ENCODE measurements around the gene SCIN. TPM values are rescaled to one million over a fixed set of nuclear protein-coding genes. Genes with fewer than 3 reads are reported as not detected.
"Not testable (repeated sequence)": the region's sequence is repeated elsewhere in the genome, so short reads cannot be mapped to it uniquely, and the experiment has no call there.

The SCIN gene
- total RNA-seq, 2 experiments from 2014 or later: 0.12 TPM; not detected in 1

GRCh38 chr7:12552876-12553275 is 17.6 kb upstream of the SCIN start:
- CTCF ChIA-PET: no interaction called here
- Mint-ChIP-seq H3K4me3 (no peak overlapping the region), H3K36me3 (no peaks in the 10 kb centered on the region), H3K9me3 (peaks cover 3% of the 10 kb centered on the region), H3K27ac (no peak overlapping the region), H3K27me3 (no peaks in the 10 kb centered on the region), H3K4me1 (ENCODE audit: low read depth) (no peaks in the 10 kb centered on the region)
- POLR2A ChIA-PET: no interaction called here
- DNase-seq: no peak
- intact Hi-C loops (cut with micrococcal nuclease): no loop called here

GRCh38 chr7:12553416-12553815 is 17.1 kb upstream of the SCIN start:
- H3K27me3 Mint-ChIP-seq: peaks cover 1% of the 10 kb centered on the region
- intact Hi-C loops (cut with micrococcal nuclease): no loop called here
- peaks cover 3% of the 10 kb centered on the region for H3K9me3 Mint-ChIP-seq
- no peaks in the 10 kb centered on the region for H3K4me1 Mint-ChIP-seq (ENCODE audit: low read depth)
- no peaks in the 10 kb centered on the region for H3K36me3 Mint-ChIP-seq
- ChIA-PET CTCF (interaction anchor here (0.8 kb wide), 1 partner anchor 95 kb away, joined by 3 read pairs; no protein-coding TSS in a partner anchor), POLR2A (no interaction called here)
- DNase-seq: no peak
- no peak overlapping the region for H3K27ac Mint-ChIP-seq
- no peak overlapping the region for H3K4me3 Mint-ChIP-seq

DNA sequence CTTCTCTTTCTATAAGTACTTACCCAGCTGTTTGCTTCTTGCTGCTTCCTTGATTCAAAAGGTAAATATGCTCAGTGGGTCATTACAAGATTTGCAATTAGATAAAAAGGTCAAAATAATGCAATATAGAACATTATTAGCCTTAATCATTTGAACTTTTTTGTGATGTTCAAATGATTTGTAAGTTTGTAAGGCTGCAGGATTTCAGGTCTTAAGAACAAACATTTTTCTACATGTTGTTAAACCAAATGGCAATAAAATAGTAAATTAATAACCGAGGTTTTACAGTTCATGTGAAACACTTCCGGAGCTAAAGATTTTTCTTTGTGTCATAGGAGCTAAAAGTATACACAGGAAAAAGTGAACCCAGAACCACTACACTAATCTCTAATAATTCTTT is 16.2 kb upstream of the SCIN start:
- ChIA-PET CTCF (interaction anchor here (0.8 kb wide), 1 partner anchor 96 kb away, joined by 3 read pairs; no protein-coding TSS in a partner anchor), POLR2A (no interaction called here)
- Mint-ChIP-seq H3K36me3 (no peaks in the 10 kb centered on the region), H3K4me3 (no peak overlapping the region), H3K27ac (no peak overlapping the region), H3K4me1 (ENCODE audit: low read depth) (no peaks in the 10 kb centered on the region), H3K9me3 (peaks cover 3% of the 10 kb centered on the region), H3K27me3 (peaks cover 1% of the 10 kb centered on the region)
- DNase-seq: no peak
- intact Hi-C loops (cut with micrococcal nuclease): no loop called here

DNA sequence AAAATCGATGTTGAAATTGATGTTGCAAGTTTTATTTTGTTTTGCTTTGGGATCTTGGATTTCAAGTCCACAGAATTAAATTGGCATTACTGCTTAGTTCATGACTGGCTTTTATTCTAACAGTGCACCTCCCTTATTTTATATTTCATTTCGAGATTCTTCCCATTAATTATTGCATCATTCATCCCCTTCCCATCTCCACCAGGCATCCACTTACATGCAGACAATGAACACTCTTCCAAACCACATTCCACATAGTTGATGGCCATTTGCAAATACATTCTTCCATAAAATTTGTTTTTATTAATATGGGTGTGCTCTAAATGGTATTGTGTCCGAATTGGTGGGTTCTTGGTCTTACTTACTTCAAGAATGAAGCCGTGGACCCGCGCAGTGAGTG is 15.6 kb upstream of the SCIN start:
- ChIA-PET CTCF (no interaction called here), POLR2A (no interaction called here)
- no peak overlapping the region for H3K4me3 Mint-ChIP-seq
- intact Hi-C loops (cut with micrococcal nuclease): no loop called here
- H3K36me3 Mint-ChIP-seq: no peaks in the 10 kb centered on the region
- H3K27me3 Mint-ChIP-seq: peaks cover 1% of the 10 kb centered on the region
- no peak for DNase-seq
- H3K9me3 Mint-ChIP-seq: peaks cover 3% of the 10 kb centered on the region
- no peak overlapping the region for H3K27ac Mint-ChIP-seq
- H3K4me1 Mint-ChIP-seq (ENCODE audit: low read depth): no peaks in the 10 kb centered on the region

DNA sequence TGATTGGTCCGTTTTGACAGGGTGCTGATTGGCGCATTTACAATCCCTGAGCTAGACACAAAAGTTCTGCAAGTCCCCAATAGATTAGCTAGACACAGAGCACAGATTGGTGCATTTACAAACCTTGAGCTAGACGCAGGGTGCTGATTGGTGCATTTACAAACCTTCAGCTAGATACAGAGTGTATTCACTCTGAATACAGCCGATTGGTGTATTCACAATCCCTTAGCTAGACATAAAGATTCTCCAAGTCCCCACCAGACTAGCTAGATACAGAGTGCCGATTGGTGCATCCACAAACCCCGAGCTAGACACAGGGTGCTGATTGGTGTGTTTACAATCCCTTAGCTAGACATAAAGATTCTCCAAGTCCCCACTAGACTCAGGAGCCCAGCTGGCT is 14.8 kb upstream of the SCIN start:
- H3K27ac Mint-ChIP-seq; intact Hi-C loops (cut with micrococcal nuclease); POLR2A ChIA-PET; H3K36me3 Mint-ChIP-seq; CTCF ChIA-PET; DNase-seq; H3K9me3 Mint-ChIP-seq; H3K4me3 Mint-ChIP-seq; H3K4me1 Mint-ChIP-seq (ENCODE audit: low read depth); H3K27me3 Mint-ChIP-seq: not testable (repeated sequence)

- CTCF ChIA-PET: not testable (repeated sequence)
These were observed 14.3 kb upstream of the SCIN start for GRCh38 chr7:12556139-12556792.

GRCh38 chr7:12557282-12557681 is 13.2 kb upstream of the SCIN start:
- no peak for DNase-seq
- Mint-ChIP-seq H3K4me1 (ENCODE audit: low read depth) (no peaks in the 10 kb centered on the region), H3K36me3 (no peaks in the 10 kb centered on the region), H3K9me3 (peaks cover 3% of the 10 kb centered on the region), H3K27ac (no peak overlapping the region), H3K27me3 (peaks cover 1% of the 10 kb centered on the region), H3K4me3 (no peak overlapping the region)
- intact Hi-C loops (cut with micrococcal nuclease): no loop called here
- ChIA-PET CTCF (no interaction called here), POLR2A (no interaction called here)

More at GRCh38 chr7:12556139-12556792, 14.3 kb upstream of the SCIN start:
- intact Hi-C loops (cut with micrococcal nuclease); H3K9me3 Mint-ChIP-seq; H3K36me3 Mint-ChIP-seq; DNase-seq; H3K27me3 Mint-ChIP-seq; H3K27ac Mint-ChIP-seq; H3K4me1 Mint-ChIP-seq (ENCODE audit: low read depth); POLR2A ChIA-PET; H3K4me3 Mint-ChIP-seq: not testable (repeated sequence)

GRCh38 chr7:12564996-12565764 is 5.3 kb upstream of the SCIN start:
- peaks cover 8% of the 10 kb centered on the region for H3K4me1 Mint-ChIP-seq (ENCODE audit: low read depth)
- intact Hi-C loops (cut with micrococcal nuclease): no loop called here
- POLR2A ChIA-PET: no interaction called here
- H3K27ac Mint-ChIP-seq: no peak overlapping the region
- no peak for DNase-seq
- H3K36me3 Mint-ChIP-seq: no peaks in the 10 kb centered on the region
- CTCF ChIA-PET: no interaction called here
- H3K9me3 Mint-ChIP-seq: no peaks in the 10 kb centered on the region
- peaks cover 13% of the 10 kb centered on the region for H3K27me3 Mint-ChIP-seq
- H3K4me3 Mint-ChIP-seq: no peak overlapping the region

DNA sequence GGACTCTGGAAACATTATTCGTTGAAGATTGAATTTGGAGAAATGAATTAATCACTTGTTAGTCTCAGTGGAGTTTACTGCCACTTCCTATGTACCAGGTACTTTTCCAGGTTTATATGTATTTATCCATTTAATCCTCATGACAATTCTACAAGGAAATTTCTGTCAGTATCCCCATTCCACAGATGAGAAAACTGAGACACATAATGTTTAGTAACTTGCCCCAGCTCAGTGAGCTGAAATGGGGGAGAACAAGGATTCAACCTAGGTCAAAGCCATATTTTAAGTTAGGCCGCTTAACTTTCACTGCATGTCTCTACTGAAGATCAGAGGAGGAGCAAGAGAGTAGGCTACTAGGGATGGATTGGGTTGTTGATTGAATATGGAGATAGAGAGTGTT is 4.6 kb upstream of the SCIN start:
- intact Hi-C loops (cut with micrococcal nuclease): no loop called here
- H3K36me3 Mint-ChIP-seq: no peaks in the 10 kb centered on the region
- no peak overlapping the region for H3K27ac Mint-ChIP-seq
- H3K4me3 Mint-ChIP-seq: no peak overlapping the region
- DNase-seq: no peak
- H3K4me1 Mint-ChIP-seq (ENCODE audit: low read depth): peaks cover 12% of the 10 kb centered on the region
- peaks cover 19% of the 10 kb centered on the region for H3K27me3 Mint-ChIP-seq
- H3K9me3 Mint-ChIP-seq: no peaks in the 10 kb centered on the region
- CTCF ChIA-PET: no interaction called here
- POLR2A ChIA-PET: no interaction called here

GRCh38 chr7:12567015-12567414 is 3.5 kb upstream of the SCIN start:
- H3K4me1 Mint-ChIP-seq (ENCODE audit: low read depth): peaks cover 16% of the 10 kb centered on the region
- H3K9me3 Mint-ChIP-seq: no peaks in the 10 kb centered on the region
- intact Hi-C loops (cut with micrococcal nuclease): no loop called here
- POLR2A ChIA-PET: no interaction called here
- no peak overlapping the region for H3K27ac Mint-ChIP-seq
- DNase-seq: no peak
- CTCF ChIA-PET: interaction anchor here (1.0 kb wide), 1 partner anchor 11 kb away, joined by 3 read pairs; no protein-coding TSS in a partner anchor
- H3K36me3 Mint-ChIP-seq: no peaks in the 10 kb centered on the region
- H3K27me3 Mint-ChIP-seq: peaks cover 26% of the 10 kb centered on the region
- no peak overlapping the region for H3K4me3 Mint-ChIP-seq

GRCh38 chr7:12569673-12570072 is 847 bp upstream of the SCIN start:
- CTCF ChIA-PET: interaction anchor here (1.8 kb wide), 1 partner anchor 45 kb away, joined by 7 read pairs; no protein-coding TSS in a partner anchor
- no peak overlapping the region for H3K4me3 Mint-ChIP-seq

DNA sequence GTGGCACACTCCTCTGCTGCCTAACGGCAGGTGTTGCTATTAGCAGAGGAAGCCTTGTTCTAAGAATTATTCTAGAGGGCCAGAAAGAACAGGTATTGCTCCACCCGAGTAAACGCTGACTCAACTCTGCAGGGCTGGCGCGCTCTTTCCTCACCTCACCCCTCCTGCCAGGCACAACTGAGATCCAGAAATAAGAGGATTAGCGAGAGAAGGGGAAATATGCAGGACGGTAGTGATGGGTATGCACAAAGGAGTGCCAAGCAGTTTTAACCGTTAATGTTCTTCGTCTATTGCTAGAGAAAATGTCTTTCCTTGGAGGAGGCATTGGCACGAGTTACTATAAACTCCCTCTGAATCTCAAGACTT is 369 bp upstream of the SCIN start:
- no peak for DNase-seq
- Mint-ChIP-seq H3K27ac (no peak overlapping the region), H3K36me3 (no peaks in the 10 kb centered on the region), H3K9me3 (no peaks in the 10 kb centered on the region), H3K27me3 (peaks cover 33% of the 10 kb centered on the region), H3K4me1 (ENCODE audit: low read depth) (peaks cover 16% of the 10 kb centered on the region), H3K4me3 (peak overlapping the region; percentile 50)
- POLR2A ChIA-PET: no interaction called here
- intact Hi-C loops (cut with micrococcal nuclease): no loop called here
- CTCF ChIA-PET: interaction anchor here (1.8 kb wide), 1 partner anchor 45 kb away, joined by 7 read pairs; no protein-coding TSS in a partner anchor

More at GRCh38 chr7:12569673-12570072, 847 bp upstream of the SCIN start:
- Mint-ChIP-seq H3K4me1 (ENCODE audit: low read depth) (peaks cover 16% of the 10 kb centered on the region), H3K9me3 (no peaks in the 10 kb centered on the region), H3K27ac (no peak overlapping the region), H3K27me3 (peaks cover 33% of the 10 kb centered on the region), H3K36me3 (no peaks in the 10 kb centered on the region)
- POLR2A ChIA-PET: no interaction called here
- no peak for DNase-seq
- intact Hi-C loops (cut with micrococcal nuclease): no loop called here

- Mint-ChIP-seq H3K4me3 (no peak overlapping the region), H3K27ac (no peak overlapping the region), H3K36me3 (no peaks in the 10 kb centered on the region), H3K4me1 (ENCODE audit: low read depth) (peaks cover 16% of the 10 kb centered on the region), H3K9me3 (no peaks in the 10 kb centered on the region), H3K27me3 (peaks cover 40% of the 10 kb centered on the region)
- DNase-seq: no peak
- intact Hi-C loops (cut with micrococcal nuclease): no loop called here
- CTCF ChIA-PET: interaction anchor here (1.0 kb wide), 1 partner anchor 47 kb away, joined by 3 read pairs; no protein-coding TSS in a partner anchor
- POLR2A ChIA-PET: no interaction called here
These were observed 1.2 kb downstream of the SCIN start for GRCh38 chr7:12571691-12572090.
